HG02981 (cell line): ENCODE data around the gene TPM2.

ENCODE experiments used
- ATAC-seq: cut with Tn5 transposase; IDR thresholded peaks from one replicate; pipeline ENCODE4 v1.9.1; 2021; ENCODE audit warnings: mild to moderate bottlenecking, moderate library complexity; ENCODE audit not compliant: unreplicated experiment

Gene TPM2

GRCh38 chr9:35679766-35680330 lies 9.9 kb downstream of the TPM2 start:
- ATAC-seq = no peak

- ATAC-seq = no peak
Observed at GRCh38 chr9:35679091-35679490, 10.6 kb downstream of the TPM2 start.

- no peak for ATAC-seq
Observed at GRCh38 chr9:35675732-35676392, 13.9 kb downstream of the TPM2 start.

GRCh38 chr9:35675204-35675603 lies 14.5 kb downstream of the TPM2 start:
- no peak for ATAC-seq

GRCh38 chr9:35674025-35674361 lies 15.7 kb downstream of the TPM2 start:
- ATAC-seq = no peak

GRCh38 chr9:35673132-35674024 lies 16.3 kb downstream of the TPM2 start, which contains the start of gene CA9:
Gene CA9, plus strand, starts transcription at chr9:35673928. Its CDS starts 32 bp downstream, at chr9:35673960.
- no peak for ATAC-seq

GRCh38 chr9:35669331-35670145 lies 20.2 kb downstream of the TPM2 start:
- no peak for ATAC-seq

- ATAC-seq = no peak
Observed at GRCh38 chr9:35667939-35668338, 21.8 kb downstream of the TPM2 start.

- ATAC-seq = no peak
Observed at GRCh38 chr9:35666549-35666948, 23.2 kb downstream of the TPM2 start.

- ATAC-seq = no peak
Observed at GRCh38 chr9:35666045-35666444, 23.7 kb downstream of the TPM2 start.

- ATAC-seq = no peak
Observed at GRCh38 chr9:35665471-35665818, 24.3 kb downstream of the TPM2 start.

GRCh38 chr9:35664531-35665470 lies 24.9 kb downstream of the TPM2 start, which contains the start of gene ARHGEF39:
Gene ARHGEF39, minus strand, starts transcription at chr9:35665195. Its CDS starts 26 bp downstream, at chr9:35665169.
- peak; percentile 71 for ATAC-seq

GRCh38 chr9:35662437-35662836 lies 27.3 kb downstream of the TPM2 start:
- no peak for ATAC-seq

- ATAC-seq = no peak
Observed at GRCh38 chr9:35661756-35662350, 27.9 kb downstream of the TPM2 start.

GRCh38 chr9:35660966-35661415 lies 28.7 kb downstream of the TPM2 start:
- ATAC-seq = no peak

GRCh38 chr9:35659340-35659739 lies 30.4 kb downstream of the TPM2 start:
- ATAC-seq = no peak

- ATAC-seq = no peak
Observed at GRCh38 chr9:35658968-35659220, 30.8 kb downstream of the TPM2 start.

- peak; percentile 50 for ATAC-seq
Observed at GRCh38 chr9:35658137-35658967, 31.4 kb downstream of the TPM2 start, which contains the start of gene CCDC107. Gene CCDC107, plus strand, starts transcription at chr9:35658292. Its CDS starts 88 bp downstream, at chr9:35658380.
